Activated CD8-positive, alpha-beta T cell treated with anti-CD3 and anti-CD28 coated beads for 36 hours (primary cell): ENCODE measurements around the gene CFAP20DC. TPM values are rescaled to one million over a fixed set of nuclear protein-coding genes. Genes with fewer than 3 reads are reported as not detected.

Source experiments
- ATAC-seq: fragments of 200-7000 bp; cut with Tn5 transposase; one replicate; pipeline ENCODE4 v1.10.0; 2021; ENCODE audit warnings: mild to moderate bottlenecking, moderate library complexity
- CTCF ChIA-PET: fragments of 350-600 bp; sonication (Branson Sonifier 250); formaldehyde crosslinking; loops from one replicate; lab custom pipeline; 2021; ENCODE audit warnings: antibody characterized with exemption; lab: Charles Lee
- POLR2A ChIA-PET: fragments of 350-600 bp; sonication (Branson Sonifier 250); formaldehyde crosslinking; loops from one replicate; lab custom pipeline; 2021; ENCODE audit warnings: antibody characterized with exemption; lab: Charles Lee
- DNase-seq: peaks from one replicate; pipeline ENCODE4 v3.0.0-alpha.2; 2020
- H3K27ac Mint-ChIP-seq: one replicate; pipeline ENCODE4 v1.8.0; 2021; ENCODE audit warnings: mild to moderate bottlenecking, mixed read lengths
- H3K27me3 Mint-ChIP-seq: one replicate; pipeline ENCODE4 v1.8.0; 2021; ENCODE audit warnings: mixed read lengths
- H3K36me3 Mint-ChIP-seq: one replicate; pipeline ENCODE4 v1.8.0; 2021; ENCODE audit warnings: low read depth, mixed read lengths
- H3K4me1 Mint-ChIP-seq: one replicate; pipeline ENCODE4 v1.8.0; 2021; ENCODE audit warnings: low read depth, mixed read lengths
- H3K4me3 Mint-ChIP-seq: one replicate; pipeline ENCODE4 v1.8.0; 2021; ENCODE audit warnings: mild to moderate bottlenecking, moderate library complexity, mixed read lengths
- H3K9me3 Mint-ChIP-seq: one replicate; pipeline ENCODE4 v1.8.0; 2021; ENCODE audit warnings: mixed read lengths
- CTCF ChIP-seq: fragments of 200-600 bp; IDR thresholded peaks from one replicate; pipeline ENCODE4 v1.8.0; 2022; ENCODE audit warnings: antibody characterized with exemption, mild to moderate bottlenecking
- intact Hi-C: fragments of 100-400 bp; cut with micrococcal nuclease; formaldehyde crosslinking; loops from one replicate; pipeline ENCODE4 v1.10.0; 2022
- total RNA-seq, 2 experiments: library from RNA; stranded (reverse); gene quantifications; one replicate each; pipeline ENCODE4 v1.2.3, GENCODE V29; 2021

Gene CFAP20DC
- total RNA-seq, 2 experiments from 2014 or later, result 1.4 to 1.5 TPM

- no peaks in the 10 kb centered on the region for H3K4me1 Mint-ChIP-seq
- CTCF ChIA-PET, result interaction anchor here (2.3 kb wide), 1 partner anchor 10 kb away, joined by 9 read pairs; no protein-coding TSS in a partner anchor
- no peak for ATAC-seq
- no peaks in the 10 kb centered on the region for H3K36me3 Mint-ChIP-seq
- intact Hi-C loops, result no loop called here
- DNase-seq, result no peak
- no peak for TF ChIP-seq CTCF
- H3K9me3 Mint-ChIP-seq, result no peaks in the 10 kb centered on the region
- no peak overlapping the region for H3K27ac Mint-ChIP-seq
- POLR2A ChIA-PET, result no interaction called here
- H3K27me3 Mint-ChIP-seq, result no peaks in the 10 kb centered on the region
- no peak overlapping the region for H3K4me3 Mint-ChIP-seq
These were observed 6.4 kb downstream of the CFAP20DC start for GRCh38 chr3:59043391-59043790.

GRCh38 chr3:59040902-59041301 lies 8.9 kb downstream of the CFAP20DC start:
- no peaks in the 10 kb centered on the region for H3K9me3 Mint-ChIP-seq
- no peak for DNase-seq
- H3K4me3 Mint-ChIP-seq, result no peak overlapping the region
- no peak for ATAC-seq
- no peaks in the 10 kb centered on the region for H3K36me3 Mint-ChIP-seq
- no peaks in the 10 kb centered on the region for H3K4me1 Mint-ChIP-seq
- POLR2A ChIA-PET, result no interaction called here
- intact Hi-C loops, result no loop called here
- H3K27ac Mint-ChIP-seq, result no peak overlapping the region
- CTCF ChIA-PET, result interaction anchor here (1.2 kb wide), 1 partner anchor 12 kb away, joined by 3 read pairs; no protein-coding TSS in a partner anchor
- H3K27me3 Mint-ChIP-seq, result no peaks in the 10 kb centered on the region
- no peak for TF ChIP-seq CTCF

- CTCF ChIA-PET, result no interaction called here
- DNase-seq (no peak), ATAC-seq (no peak)
- Mint-ChIP-seq H3K36me3 (no peaks in the 10 kb centered on the region), H3K27ac (no peak overlapping the region), H3K4me3 (no peak overlapping the region), H3K4me1 (no peaks in the 10 kb centered on the region), H3K27me3 (peaks cover 9% of the 10 kb centered on the region), H3K9me3 (no peaks in the 10 kb centered on the region)
- TF ChIP-seq CTCF, result no peak
- POLR2A ChIA-PET, result no interaction called here
- intact Hi-C loops, result no loop called here
These were observed 22.2 kb downstream of the CFAP20DC start for GRCh38 chr3:59027607-59028006.

GRCh38 chr3:59023612-59024011 lies 26.2 kb downstream of the CFAP20DC start:
- ChIA-PET CTCF (no interaction called here), POLR2A (no interaction called here)
- Mint-ChIP-seq H3K4me1 (no peaks in the 10 kb centered on the region), H3K36me3 (no peaks in the 10 kb centered on the region), H3K27me3 (peaks cover 5% of the 10 kb centered on the region), H3K4me3 (no peak overlapping the region), H3K27ac (no peak overlapping the region), H3K9me3 (no peaks in the 10 kb centered on the region)
- ATAC-seq, result no peak
- intact Hi-C loops, result no loop called here
- no peak for DNase-seq
- TF ChIP-seq CTCF, result no peak

GRCh38 chr3:59017617-59017984 lies 32.2 kb downstream of the CFAP20DC start:
- POLR2A ChIA-PET, result no interaction called here
- Mint-ChIP-seq H3K36me3 (no peaks in the 10 kb centered on the region), H3K4me1 (no peaks in the 10 kb centered on the region), H3K27me3 (peaks cover 3% of the 10 kb centered on the region), H3K9me3 (no peaks in the 10 kb centered on the region), H3K27ac (no peak overlapping the region), H3K4me3 (no peak overlapping the region)
- DNase-seq (no peak), ATAC-seq (no peak)
- TF ChIP-seq CTCF, result no peak
- CTCF ChIA-PET, result interaction anchor here (0.6 kb wide), 1 partner anchor 36 kb away, joined by 3 read pairs; no protein-coding TSS in a partner anchor
- intact Hi-C loops, result no loop called here
